C4-2B (cell line): ENCODE data around the gene AKAP4.

ENCODE experiments used
- CTCF ChIP-seq: fragments of 450-650 bp; conservative IDR thresholded peaks from 2 replicates; pipeline ENCODE4 v1.5.1; 2017; ENCODE audit warnings: mild to moderate bottlenecking
- ZFX ChIP-seq: fragments of 450-650 bp; IDR thresholded peaks from 2 replicates; pipeline ENCODE4 v1.6.1; 2017

GRCh38 chrX:50147972-50148371 lies 52.8 kb downstream of the AKAP4 start:
- TF ChIP-seq CTCF (no peak), ZFX (no peak)
